H9 (cell line): ENCODE measurements around the gene COL18A1. TPM values are rescaled to one million over a fixed set of nuclear protein-coding genes. Genes with fewer than 3 reads are reported as not detected.

ENCODE experiments used
- DNase-seq: peaks from one replicate; pipeline ENCODE4 v3.0.0-alpha.2; 2017
- H2AFZ ChIP-seq: one replicate; pipeline ENCODE4 v1.6.1; 2013; ENCODE audit warnings: mild to moderate bottlenecking, low read length, control low read depth, moderate library complexity
- H2AK5ac ChIP-seq: 2 replicates; pipeline ENCODE4 v1.6.1; 2013; ENCODE audit warnings: low read length, control low read depth, mixed read lengths; ENCODE audit not compliant: insufficient read length
- H2BK120ac ChIP-seq: one replicate; pipeline ENCODE4 v1.6.1; 2013; ENCODE audit warnings: low read depth, mild to moderate bottlenecking, low read length, control low read depth, inconsistent platforms; ENCODE audit not compliant: poor library complexity, severe bottlenecking
- H2BK12ac ChIP-seq: 2 replicates; pipeline ENCODE4 v1.6.1; 2013; ENCODE audit warnings: low read length, control low read depth, mixed read lengths, low read depth; ENCODE audit not compliant: insufficient read length
- H2BK15ac ChIP-seq: 2 replicates; pipeline ENCODE4 v1.6.1; 2013; ENCODE audit warnings: low read depth, low read length, control low read depth
- H2BK20ac ChIP-seq: one replicate; pipeline ENCODE4 v1.6.1; 2013; ENCODE audit warnings: low read depth, mild to moderate bottlenecking, low read length, control low read depth, inconsistent platforms; ENCODE audit not compliant: poor library complexity, severe bottlenecking
- H2BK5ac ChIP-seq: 2 replicates; pipeline ENCODE4 v1.6.1; 2013; ENCODE audit warnings: low read length, control low read depth, mixed read lengths; ENCODE audit not compliant: insufficient read length
- H3K14ac ChIP-seq: 2 replicates; pipeline ENCODE4 v1.6.1; 2013; ENCODE audit warnings: low read length, control low read depth; ENCODE audit not compliant: insufficient read depth
- H3K18ac ChIP-seq: 2 replicates; pipeline ENCODE4 v1.6.1; 2013; ENCODE audit warnings: low read depth, mild to moderate bottlenecking, mixed read lengths, low read length, control low read depth; ENCODE audit not compliant: insufficient read length
- H3K23ac ChIP-seq: 2 replicates; pipeline ENCODE4 v1.6.1; 2013; ENCODE audit warnings: low read length, control low read depth, mixed read lengths, low read depth; ENCODE audit not compliant: insufficient read length
- H3K23me2 ChIP-seq: 2 replicates; pipeline ENCODE4 v1.6.1; 2013; ENCODE audit warnings: low read depth, mild to moderate bottlenecking, mixed read lengths, low read length, control low read depth; ENCODE audit not compliant: insufficient read length, poor library complexity, severe bottlenecking
- H3K27ac ChIP-seq: 2 replicates; pipeline ENCODE4 v1.5.1; 2013; ENCODE audit warnings: low read length, control low read depth, mixed read lengths, low read depth; ENCODE audit not compliant: insufficient read length
- H3K27me3 ChIP-seq: 2 replicates; pipeline ENCODE4 v1.6.1; 2013; ENCODE audit warnings: low read length, control low read depth, inconsistent platforms; ENCODE audit not compliant: insufficient read depth
- H3K4ac ChIP-seq: 2 replicates; pipeline ENCODE4 v1.6.1; 2013; ENCODE audit warnings: low read depth, mild to moderate bottlenecking, control low read depth, inconsistent platforms, low read length, moderate library complexity
- H3K4me1 ChIP-seq: 2 replicates; pipeline ENCODE4 v1.6.1; 2013; ENCODE audit warnings: low read length, control low read depth, inconsistent platforms; ENCODE audit not compliant: insufficient read depth
- H3K4me2 ChIP-seq: 2 replicates; pipeline ENCODE4 v1.6.1; 2013; ENCODE audit warnings: low read length, control low read depth, mixed read lengths; ENCODE audit not compliant: insufficient read length, insufficient read depth
- H3K56ac ChIP-seq: 2 replicates; pipeline ENCODE4 v1.6.1; 2013; ENCODE audit warnings: low read depth, mild to moderate bottlenecking, mixed read lengths, low read length, control low read depth; ENCODE audit not compliant: insufficient read length
- H3K79me1 ChIP-seq: 2 replicates; pipeline ENCODE4 v1.6.1; 2013; ENCODE audit warnings: low read depth, mild to moderate bottlenecking, moderate library complexity, low read length, control low read depth, inconsistent platforms; ENCODE audit not compliant: insufficient read depth, poor library complexity, severe bottlenecking
- H3K79me2 ChIP-seq: 2 replicates; pipeline ENCODE4 v1.6.1; 2013; ENCODE audit warnings: low read length, control low read depth, inconsistent platforms; ENCODE audit not compliant: insufficient read depth
- H3K9ac ChIP-seq: 2 replicates; pipeline ENCODE4 v1.6.1; 2013; ENCODE audit warnings: low read length, control low read depth, mixed read lengths; ENCODE audit not compliant: insufficient read length; ENCODE audit errors: extremely low read depth
- H3K9me3 ChIP-seq: one replicate; pipeline ENCODE4 v1.6.1; 2013; ENCODE audit warnings: low read depth, low read length, inconsistent platforms; ENCODE audit not compliant: control insufficient read depth
- H3T11ph ChIP-seq: one replicate; pipeline ENCODE4 v1.6.1; 2013; ENCODE audit warnings: mild to moderate bottlenecking, low read length, control low read depth, inconsistent platforms
- H4K20me1 ChIP-seq: one replicate; pipeline ENCODE4 v1.6.1; 2013; ENCODE audit not compliant: control insufficient read depth, insufficient read length, insufficient read depth
- H4K5ac ChIP-seq: 2 replicates; pipeline ENCODE4 v1.6.1; 2013; ENCODE audit warnings: low read depth, mild to moderate bottlenecking, mixed read lengths, low read length, control low read depth; ENCODE audit not compliant: insufficient read length
- H4K8ac ChIP-seq: replicated peaks from 2 replicates; pipeline ENCODE4 v1.6.1; 2013; ENCODE audit warnings: low read length, control low read depth, mixed read lengths, low read depth; ENCODE audit not compliant: insufficient read length
- H4K91ac ChIP-seq: 2 replicates; pipeline ENCODE4 v1.6.1; 2013; ENCODE audit warnings: low read depth, mild to moderate bottlenecking, moderate library complexity, mixed read lengths, low read length, control low read depth; ENCODE audit not compliant: insufficient read length
- H3K27ac Mint-ChIP-seq, 3 experiments: 2 replicates in 2 of 3; 3 replicates in 1 of 3; pipeline ENCODE4 v1.8.0; 2020 to 2021; ENCODE audit warnings: mixed read lengths in 3 of 3, mild to moderate bottlenecking in 1 of 3, moderate library complexity in 1 of 3
- H3K27me3 Mint-ChIP-seq: 2 replicates; pipeline ENCODE4 v1.8.0; 2021; ENCODE audit warnings: low read depth, mild to moderate bottlenecking, moderate library complexity, mixed read lengths
- H3K36me3 Mint-ChIP-seq, 3 experiments: 2 replicates in 2 of 3; 3 replicates in 1 of 3; pipeline ENCODE4 v1.8.0; 2020 to 2021; ENCODE audit warnings: low read depth in 3 of 3, mixed read lengths in 3 of 3; ENCODE audit not compliant: insufficient read depth in 1 of 3
- H3K4me1 Mint-ChIP-seq, 2 experiments: 2 replicates each; pipeline ENCODE4 v1.8.0; 2020; ENCODE audit warnings: mixed read lengths in 2 of 2
- H3K4me3 Mint-ChIP-seq, 2 experiments: 2 replicates in 1 of 2; 3 replicates in 1 of 2; pipeline ENCODE4 v1.8.0; 2020 to 2021; ENCODE audit warnings: mild to moderate bottlenecking in 2 of 2, mixed read lengths in 2 of 2, moderate library complexity in 1 of 2
- H3K9me3 Mint-ChIP-seq, 2 experiments: 2 replicates in 1 of 2; 3 replicates in 1 of 2; pipeline ENCODE4 v1.8.0; 2020; ENCODE audit warnings: mild to moderate bottlenecking in 2 of 2, mixed read lengths in 2 of 2, moderate library complexity in 1 of 2
- WGBS: extraction: QIAGEN DNeasy Blood & Tissue Kit; methylation state at CpG from one replicate; pipeline ENCODE4 v1.1.7; 2013; ENCODE audit warnings: missing lambda C conversion rate, low lambda C conversion rate, mixed read lengths; ENCODE audit not compliant: insufficient read length; ENCODE audit errors: extremely low coverage; 5-methylcytosine and 5-hydroxymethylcytosine counted together
- total RNA-seq: library from RNA; stranded (reverse); gene quantifications from 2 replicates; pipeline ENCODE4 v1.2.1, GENCODE V29; 2021
- TF ChIP-seq, protein P1 (sequence below): fragments of 200-600 bp; sonication (generic); conservative IDR thresholded peaks from 3 replicates; pipeline ENCODE4 v1.8.0; 2021; ENCODE audit warnings: antibody characterized with exemption, mild to moderate bottlenecking

COL18A1 gene
- total RNA-seq, 1 experiment from 2014 or later: 232 TPM

- no peaks in the 10 kb centered on the region for H3K4me1 ChIP-seq
- H3T11ph ChIP-seq: no peak overlapping the region
- H3K23ac ChIP-seq: no peak overlapping the region
- Mint-ChIP-seq H3K9me3 (peaks cover 0 to 1% of the 10 kb centered on the region in 2 experiments; a peak in 3 of 5 replicates), H3K4me1 (peaks cover 9 to 19% of the 10 kb centered on the region in 2 experiments), H3K4me3 (no peak overlapping the region), H3K27ac (peak overlapping the region in 2 of 3 experiments; percentile 82 to 83; a peak in 4 of 7 replicates), H3K27me3 (no peaks in the 10 kb centered on the region), H3K36me3 (peaks cover 11 to 27% (median 24%) of the 10 kb centered on the region in 3 experiments)
- H2AFZ ChIP-seq: no peak overlapping the region
- no peak for DNase-seq
- no CpG with 5 or more reads among the region's 20 CpGs for WGBS
- no peak overlapping the region for H2AK5ac ChIP-seq
- no peak overlapping the region for H2BK15ac ChIP-seq
- H3K79me2 ChIP-seq: peaks cover 19% of the 10 kb centered on the region; the same call in 1 of the 2 replicates
- H2BK120ac ChIP-seq: no peak overlapping the region
- H4K5ac ChIP-seq: no peak overlapping the region
- no peak overlapping the region for H4K8ac ChIP-seq
- H3K9ac ChIP-seq: no peak overlapping the region
- H3K56ac ChIP-seq: no peak overlapping the region
- no peak overlapping the region for H3K27ac ChIP-seq
- H4K91ac ChIP-seq: no peak overlapping the region
- no peak overlapping the region for H3K4me2 ChIP-seq
- no peak overlapping the region for H2BK20ac ChIP-seq
- no peak overlapping the region for H2BK5ac ChIP-seq
- no peaks in the 10 kb centered on the region for H3K9me3 ChIP-seq
- no peaks in the 10 kb centered on the region for H4K20me1 ChIP-seq
- no peaks in the 10 kb centered on the region for H3K23me2 ChIP-seq
- H3K27me3 ChIP-seq: no peaks in the 10 kb centered on the region
- no peak overlapping the region for H2BK12ac ChIP-seq
- no peak overlapping the region for H3K18ac ChIP-seq
- TF ChIP-seq, protein P1, sequence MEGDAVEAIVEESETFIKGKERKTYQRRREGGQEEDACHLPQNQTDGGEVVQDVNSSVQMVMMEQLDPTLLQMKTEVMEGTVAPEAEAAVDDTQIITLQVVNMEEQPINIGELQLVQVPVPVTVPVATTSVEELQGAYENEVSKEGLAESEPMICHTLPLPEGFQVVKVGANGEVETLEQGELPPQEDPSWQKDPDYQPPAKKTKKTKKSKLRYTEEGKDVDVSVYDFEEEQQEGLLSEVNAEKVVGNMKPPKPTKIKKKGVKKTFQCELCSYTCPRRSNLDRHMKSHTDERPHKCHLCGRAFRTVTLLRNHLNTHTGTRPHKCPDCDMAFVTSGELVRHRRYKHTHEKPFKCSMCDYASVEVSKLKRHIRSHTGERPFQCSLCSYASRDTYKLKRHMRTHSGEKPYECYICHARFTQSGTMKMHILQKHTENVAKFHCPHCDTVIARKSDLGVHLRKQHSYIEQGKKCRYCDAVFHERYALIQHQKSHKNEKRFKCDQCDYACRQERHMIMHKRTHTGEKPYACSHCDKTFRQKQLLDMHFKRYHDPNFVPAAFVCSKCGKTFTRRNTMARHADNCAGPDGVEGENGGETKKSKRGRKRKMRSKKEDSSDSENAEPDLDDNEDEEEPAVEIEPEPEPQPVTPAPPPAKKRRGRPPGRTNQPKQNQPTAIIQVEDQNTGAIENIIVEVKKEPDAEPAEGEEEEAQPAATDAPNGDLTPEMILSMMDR: no peak
- no peak overlapping the region for H3K4ac ChIP-seq
- peaks cover 2% of the 10 kb centered on the region for H3K79me1 ChIP-seq
- no peak overlapping the region for H3K14ac ChIP-seq
Measured at GRCh38 chr21:45451091-45451740, 46.3 kb downstream of the COL18A1 start.
